ENCODE results near the gene RIPOR3.
"Not testable (repeated sequence)": the region's sequence is repeated elsewhere in the genome, so short reads cannot be mapped to it uniquely, and the experiment has no call there.

RIPOR3 gene

GRCh38 chr20:50723672-50724071, 32.3 kb upstream of the RIPOR3 start:
- no peak for DNase-seq

- DNase-seq, result no peak
Observed at GRCh38 chr20:50722424-50723155, 31.2 kb upstream of the RIPOR3 start.

GRCh38 chr20:50721881-50722281, 30.5 kb upstream of the RIPOR3 start:
- DNase-seq, result no peak

- DNase-seq, result no peak
Observed at GRCh38 chr20:50720582-50720981, 29.2 kb upstream of the RIPOR3 start.

- DNase-seq, result no peak
Observed at GRCh38 chr20:50720026-50720425, 28.7 kb upstream of the RIPOR3 start.

GRCh38 chr20:50719328-50719727, 28.0 kb upstream of the RIPOR3 start:
- DNase-seq, result no peak

GRCh38 chr20:50717974-50718761, 26.8 kb upstream of the RIPOR3 start:
- no peak for DNase-seq

GRCh38 chr20:50717312-50717711, 26.0 kb upstream of the RIPOR3 start:
- DNase-seq, result no peak

GRCh38 chr20:50716518-50716917, 25.2 kb upstream of the RIPOR3 start:
- DNase-seq, result no peak

GRCh38 chr20:50715694-50716093, 24.4 kb upstream of the RIPOR3 start:
- no peak for DNase-seq

- not testable (repeated sequence) for DNase-seq
Observed at GRCh38 chr20:50714426-50714825, 23.1 kb upstream of the RIPOR3 start.

- peak; percentile 28 for DNase-seq
Observed at GRCh38 chr20:50713657-50714101, 22.3 kb upstream of the RIPOR3 start.

GRCh38 chr20:50712771-50713656, 21.7 kb upstream of the RIPOR3 start:
- no peak for DNase-seq

GRCh38 chr20:50711113-50711825, 19.9 kb upstream of the RIPOR3 start:
- no peak for DNase-seq

- peak; percentile 70 for DNase-seq
Observed at GRCh38 chr20:50710492-50711063, 19.2 kb upstream of the RIPOR3 start.

- DNase-seq, result no peak
Observed at GRCh38 chr20:50709636-50709973, 18.3 kb upstream of the RIPOR3 start.

- DNase-seq, result no peak
Observed at GRCh38 chr20:50708845-50709635, 17.7 kb upstream of the RIPOR3 start.

- DNase-seq, result peak; percentile 22
Observed at GRCh38 chr20:50704971-50705370, 13.6 kb upstream of the RIPOR3 start.

GRCh38 chr20:50704514-50704913, 13.2 kb upstream of the RIPOR3 start:
- no peak for DNase-seq

GRCh38 chr20:50703651-50704438, 12.5 kb upstream of the RIPOR3 start:
- DNase-seq, result not testable (repeated sequence)
